ENCODE data around the gene C1QTNF8. TPM values are rescaled to one million over a fixed set of nuclear protein-coding genes. Genes with fewer than 3 reads are reported as not detected.

Gene C1QTNF8
- total RNA-seq, 1 experiment from 2014 or later = not detected

DNA sequence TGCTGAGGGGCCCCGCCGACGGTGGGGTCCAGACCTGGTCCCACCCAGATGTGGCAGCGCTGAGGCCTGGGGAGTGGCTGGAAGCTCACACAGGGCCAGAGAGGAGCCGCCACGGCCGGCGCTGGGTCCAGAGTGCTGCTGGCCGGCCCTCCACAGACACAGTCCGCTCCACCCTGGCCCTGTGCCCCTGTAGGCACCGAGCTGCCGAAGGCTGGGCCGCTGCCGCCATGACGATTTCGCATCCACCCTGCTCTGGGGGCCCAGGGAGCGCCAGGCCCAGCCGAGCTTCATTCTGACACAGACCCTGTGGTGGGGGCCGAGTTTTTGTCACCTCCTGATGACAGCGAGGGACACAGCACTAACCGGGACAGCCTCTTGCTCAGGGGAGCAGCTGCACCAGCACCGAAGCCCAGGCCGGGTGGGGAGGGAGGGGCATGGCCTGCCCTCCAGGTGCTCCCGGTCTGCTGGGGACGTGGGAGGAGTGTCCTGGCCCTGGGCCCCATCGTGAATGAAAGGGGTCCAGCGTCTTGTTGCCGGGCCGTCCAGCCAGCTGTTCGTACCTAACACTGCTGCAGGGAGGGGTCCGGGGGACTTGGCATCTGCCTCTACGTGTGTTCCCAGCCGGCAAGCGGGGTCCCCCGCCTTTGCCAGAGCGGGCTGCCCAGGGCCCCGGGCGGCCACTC lies 50.6 kb downstream of the C1QTNF8 start:
- DNase-seq (ENCODE audit: low read depth) = no peak

GRCh38 chr16:1044460-1045309 lies 51.4 kb downstream of the C1QTNF8 start:
- DNase-seq (ENCODE audit: low read depth) = no peak

- no peak for DNase-seq (ENCODE audit: low read depth)
Observed at GRCh38 chr16:1043881-1044451, 52.1 kb downstream of the C1QTNF8 start.

- DNase-seq (ENCODE audit: low read depth) = peak; percentile 31
Observed at GRCh38 chr16:1042866-1043265, 53.2 kb downstream of the C1QTNF8 start.

GRCh38 chr16:1042049-1042744 lies 53.8 kb downstream of the C1QTNF8 start:
- no peak for DNase-seq (ENCODE audit: low read depth)

GRCh38 chr16:1040346-1040745 lies 55.7 kb downstream of the C1QTNF8 start:
- DNase-seq (ENCODE audit: low read depth) = no peak

- DNase-seq (ENCODE audit: low read depth) = no peak
Observed at GRCh38 chr16:1039762-1040161, 56.3 kb downstream of the C1QTNF8 start.

- DNase-seq (ENCODE audit: low read depth) = no peak
Observed at GRCh38 chr16:1038932-1039331, 57.1 kb downstream of the C1QTNF8 start.

Other genes starting within 250 kb of the C1QTNF8 start
- gene LMF1, start 125.3 kb downstream of the C1QTNF8 start, total RNA-seq (2014; rRNA removed; shearing (Covaris generic)) = 2.4 and 2.8 TPM in 2 replicates
- not detected in 2 replicates for gene SOX8, start 114.5 kb downstream of the C1QTNF8 start, total RNA-seq (2014; rRNA removed; shearing (Covaris generic))
- not detected in 2 replicates for gene SSTR5, start 23.5 kb downstream of the C1QTNF8 start, total RNA-seq (2014; rRNA removed; shearing (Covaris generic))
- 0.02 TPM in 1 of 2 replicates, not detected in the other for gene CACNA1H, start 56.9 kb upstream of the C1QTNF8 start, total RNA-seq (2014; rRNA removed; shearing (Covaris generic))
- not detected in 2 replicates for gene TPSG1, start 129.0 kb upstream of the C1QTNF8 start, total RNA-seq (2014; rRNA removed; shearing (Covaris generic))
- 0.17 TPM in 1 of 2 replicates, not detected in the other for gene TPSB2, start 133.9 kb upstream of the C1QTNF8 start, total RNA-seq (2014; rRNA removed; shearing (Covaris generic))
- gene TPSAB1, start 144.5 kb upstream of the C1QTNF8 start, total RNA-seq (2014; rRNA removed; shearing (Covaris generic)) = not detected in 2 replicates
- not detected in 2 replicates for gene TPSD1, start 159.8 kb upstream of the C1QTNF8 start, total RNA-seq (2014; rRNA removed; shearing (Covaris generic))
- 85.7 and 87.6 TPM in 2 replicates for gene UBE2I, start 213.4 kb upstream of the C1QTNF8 start, total RNA-seq (2014; rRNA removed; shearing (Covaris generic))
- gene BAIAP3, start 237.4 kb upstream of the C1QTNF8 start, total RNA-seq (2014; rRNA removed; shearing (Covaris generic)) = 0.34 TPM in 1 of 2 replicates, not detected in the other